ENCODE data around the gene CEP350.

CEP350 gene

GRCh38 chr1:180065408-180065807 is 110.8 kb downstream of the CEP350 start:
- Histone ChIP-seq H3K4me1 (ENCODE audit: insufficient read depth, poor library complexity, severe bottlenecking) (no peaks in the 10 kb centered on the region), H3K27me3 (ENCODE audit: insufficient read depth, poor library complexity, severe bottlenecking) (no peaks in the 10 kb centered on the region), H3K36me3 (ENCODE audit: low read depth) (peaks cover 68% of the 10 kb centered on the region), H3K27ac (ENCODE audit: poor library complexity, severe bottlenecking) (no peak overlapping the region), H3K9me3 (ENCODE audit: severe bottlenecking) (no peaks in the 10 kb centered on the region), H3K4me3 (ENCODE audit: severe bottlenecking) (no peak overlapping the region)
- no peak for DNase-seq (ENCODE audit: low spot score)
- no peak for ATAC-seq (ENCODE audit: low read depth)
- TF ChIP-seq CTCF (IDR thresholded peaks at IDR 0.05; ENCODE audit: poor library complexity, severe bottlenecking) = no peak

GRCh38 chr1:180066150-180066549 is 111.5 kb downstream of the CEP350 start:
- no peak for ATAC-seq (ENCODE audit: low read depth)
- H3K27me3 ChIP-seq (ENCODE audit: insufficient read depth, poor library complexity, severe bottlenecking) = no peaks in the 10 kb centered on the region
- no peak overlapping the region for H3K4me3 ChIP-seq (ENCODE audit: severe bottlenecking)
- no peaks in the 10 kb centered on the region for H3K9me3 ChIP-seq (ENCODE audit: severe bottlenecking)
- no peaks in the 10 kb centered on the region for H3K4me1 ChIP-seq (ENCODE audit: insufficient read depth, poor library complexity, severe bottlenecking)
- no peak for DNase-seq (ENCODE audit: low spot score)
- H3K27ac ChIP-seq (ENCODE audit: poor library complexity, severe bottlenecking) = no peak overlapping the region
- H3K36me3 ChIP-seq (ENCODE audit: low read depth) = peaks cover 66% of the 10 kb centered on the region
- TF ChIP-seq CTCF (IDR thresholded peaks at IDR 0.05; ENCODE audit: poor library complexity, severe bottlenecking) = no peak

- H3K4me3 ChIP-seq (ENCODE audit: severe bottlenecking) = no peak overlapping the region
- no peaks in the 10 kb centered on the region for H3K4me1 ChIP-seq (ENCODE audit: insufficient read depth, poor library complexity, severe bottlenecking)
- H3K27me3 ChIP-seq (ENCODE audit: insufficient read depth, poor library complexity, severe bottlenecking) = no peaks in the 10 kb centered on the region
- no peaks in the 10 kb centered on the region for H3K9me3 ChIP-seq (ENCODE audit: severe bottlenecking)
- DNase-seq (ENCODE audit: low spot score) (no peak), ATAC-seq (ENCODE audit: low read depth) (no peak)
- H3K36me3 ChIP-seq (ENCODE audit: low read depth) = peaks cover 63% of the 10 kb centered on the region
- no peak for TF ChIP-seq CTCF (IDR thresholded peaks at IDR 0.05; ENCODE audit: poor library complexity, severe bottlenecking)
- no peak overlapping the region for H3K27ac ChIP-seq (ENCODE audit: poor library complexity, severe bottlenecking)
Observed at GRCh38 chr1:180070286-180070685, 115.7 kb downstream of the CEP350 start.

GRCh38 chr1:180071759-180072158 is 117.1 kb downstream of the CEP350 start:
- no peak for ATAC-seq (ENCODE audit: low read depth)

More at GRCh38 chr1:180071759-180072158, 117.1 kb downstream of the CEP350 start:
- no peak for TF ChIP-seq CTCF (IDR thresholded peaks at IDR 0.05; ENCODE audit: poor library complexity, severe bottlenecking)
- Histone ChIP-seq H3K27ac (ENCODE audit: poor library complexity, severe bottlenecking) (no peak overlapping the region), H3K4me1 (ENCODE audit: insufficient read depth, poor library complexity, severe bottlenecking) (no peaks in the 10 kb centered on the region), H3K9me3 (ENCODE audit: severe bottlenecking) (no peaks in the 10 kb centered on the region), H3K36me3 (ENCODE audit: low read depth) (peaks cover 65% of the 10 kb centered on the region), H3K4me3 (ENCODE audit: severe bottlenecking) (no peak overlapping the region), H3K27me3 (ENCODE audit: insufficient read depth, poor library complexity, severe bottlenecking) (no peaks in the 10 kb centered on the region)
- no peak for DNase-seq (ENCODE audit: low spot score)

Measured in RWPE2 (cell line).